HG02623 (cell line): ENCODE results near the gene SEMA6A.
"Not testable (repeated sequence)": the region's sequence is repeated elsewhere in the genome, so short reads cannot be mapped to it uniquely, and the experiment has no call there.

ENCODE experiments used
- ATAC-seq: cut with Tn5 transposase; IDR thresholded peaks from one replicate; pipeline ENCODE4 v1.9.1; 2021; ENCODE audit warnings: moderate library complexity; ENCODE audit not compliant: unreplicated experiment

Gene SEMA6A

DNA sequence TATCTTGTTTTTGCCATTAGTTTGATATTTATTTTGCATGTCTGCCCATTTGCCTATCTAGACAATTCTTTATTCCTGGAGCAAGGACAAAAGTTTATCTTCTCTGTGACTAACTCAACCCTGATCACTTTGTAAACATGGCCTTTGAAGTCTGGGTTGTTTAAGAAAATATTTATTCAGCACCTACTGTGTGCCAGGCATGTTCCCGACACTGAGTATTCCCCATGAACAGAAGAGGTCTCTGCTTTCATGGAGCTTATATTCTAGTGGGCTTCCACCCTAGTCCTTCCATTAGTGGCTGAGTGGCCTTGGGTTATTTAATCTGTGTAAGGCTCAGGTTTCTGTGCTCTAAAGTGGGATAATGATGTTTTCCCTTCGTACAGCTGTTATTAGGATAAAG lies 49.7 kb downstream of the SEMA6A start:
- no peak for ATAC-seq

- no peak for ATAC-seq
These were observed 50.3 kb downstream of the SEMA6A start for GRCh38 chr5:116524051-116524904.

DNA sequence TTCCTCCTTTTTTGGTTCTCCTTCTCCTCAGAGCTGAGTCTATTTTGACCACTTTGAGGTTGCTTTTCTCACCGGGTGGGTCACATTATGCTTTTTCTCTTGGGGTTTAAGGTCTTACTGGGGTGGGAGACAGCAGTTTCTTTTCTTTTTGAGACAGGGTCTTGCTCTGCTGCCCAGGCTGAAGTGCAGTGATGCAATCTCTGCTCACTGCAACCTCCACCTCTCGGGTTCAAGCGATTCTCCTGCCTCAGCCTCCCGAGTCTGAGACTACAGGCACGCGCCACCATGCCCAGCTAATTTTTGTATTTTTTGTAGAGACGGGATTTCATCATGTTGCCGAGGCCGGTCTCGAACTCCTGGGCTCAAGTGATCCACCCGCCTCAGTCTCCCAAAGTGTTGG lies 51.4 kb downstream of the SEMA6A start:
- not testable (repeated sequence) for ATAC-seq

DNA sequence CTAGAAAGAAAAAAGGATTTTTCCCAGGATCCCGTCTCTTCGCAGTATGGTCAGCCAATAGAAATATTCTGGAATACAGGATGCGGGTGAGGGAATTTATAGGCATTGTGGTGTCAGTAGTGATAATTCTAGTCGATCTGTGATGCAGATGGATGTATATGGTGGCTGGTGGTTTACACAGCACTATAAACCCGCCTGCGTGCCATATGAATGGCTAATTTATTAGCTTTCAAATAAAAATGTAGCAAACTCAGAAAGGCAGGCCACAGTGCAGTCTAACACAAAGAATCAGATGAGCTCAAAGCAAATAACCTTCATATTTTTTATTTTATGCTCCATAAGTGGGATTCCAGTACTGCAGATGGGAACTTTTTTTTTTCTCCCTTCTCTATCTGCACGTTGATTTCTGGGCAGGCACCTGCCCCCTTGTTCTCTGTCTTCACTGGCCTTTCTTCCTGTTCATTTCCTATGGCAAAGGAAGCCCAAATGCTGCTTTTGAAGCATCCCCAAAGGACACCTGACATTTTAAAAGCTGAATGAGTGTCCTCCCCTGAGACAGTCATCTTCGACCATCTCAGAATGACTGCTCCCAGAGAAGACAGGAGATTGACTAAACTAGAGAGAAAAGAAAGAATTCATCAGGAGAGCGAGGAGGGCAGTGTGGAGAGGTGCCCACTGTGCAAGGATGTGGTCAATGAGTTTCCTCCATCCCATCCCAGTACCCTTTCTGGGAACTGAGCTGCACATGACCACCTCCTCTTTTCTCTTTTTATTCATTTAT lies 52.1 kb downstream of the SEMA6A start:
- ATAC-seq, result no peak

DNA sequence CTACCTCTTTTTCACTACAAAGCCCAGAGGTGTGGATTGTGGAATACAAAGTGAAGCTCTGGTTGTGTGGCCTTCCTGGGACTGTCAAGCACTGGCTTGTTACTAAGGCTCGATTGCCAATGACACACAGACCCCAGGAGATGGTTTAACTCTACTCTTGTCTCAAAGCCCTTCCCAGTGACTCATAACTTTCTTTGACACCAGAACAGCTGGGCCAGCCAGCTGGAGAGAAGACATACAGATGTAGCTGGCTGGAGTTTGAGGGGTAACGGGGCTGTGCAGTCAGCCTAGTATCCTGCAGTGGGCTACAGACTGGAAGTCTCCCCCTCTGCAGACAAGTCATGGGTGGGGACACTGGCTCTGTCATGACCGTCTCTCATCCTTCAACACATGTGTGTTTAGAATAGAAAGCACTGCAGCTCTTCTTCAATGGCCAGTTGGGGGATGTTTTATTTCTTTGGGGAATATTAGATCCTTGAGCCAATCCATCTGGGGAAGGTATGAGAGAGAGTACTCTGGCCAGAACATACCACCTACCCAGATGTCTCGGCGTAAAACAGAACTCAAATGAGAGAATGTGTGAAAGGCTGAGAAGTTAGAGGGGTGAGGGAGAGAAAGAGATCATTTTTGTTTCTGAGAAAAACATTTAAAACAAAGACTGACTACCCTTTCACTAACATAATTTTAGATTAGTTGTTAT lies 53.3 kb downstream of the SEMA6A start:
- ATAC-seq, result peak; percentile 60

- ATAC-seq, result peak; percentile 10
These were observed 53.9 kb downstream of the SEMA6A start for GRCh38 chr5:116520771-116521170.

GRCh38 chr5:116518423-116518822 lies 56.2 kb downstream of the SEMA6A start:
- no peak for ATAC-seq

GRCh38 chr5:116517488-116517887 lies 57.1 kb downstream of the SEMA6A start:
- no peak for ATAC-seq

DNA sequence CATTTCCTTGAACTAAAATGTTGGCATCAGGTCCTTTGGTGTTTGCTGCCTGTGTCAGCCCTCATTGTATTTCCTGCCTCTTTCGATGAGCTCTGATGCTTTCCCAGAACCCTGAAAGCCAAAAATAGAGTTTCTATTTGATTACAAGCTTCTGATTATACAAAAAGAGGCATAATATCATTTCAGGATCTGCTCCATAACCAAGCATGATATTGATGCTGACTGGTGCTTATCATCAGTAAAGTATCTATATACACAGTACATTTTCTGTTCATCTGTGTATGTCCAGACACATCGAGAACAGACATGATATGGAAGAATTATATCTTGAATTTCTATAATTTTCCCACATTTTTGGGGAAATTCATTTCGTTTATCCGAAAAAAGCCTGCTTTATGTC lies 58.6 kb downstream of the SEMA6A start:
- ATAC-seq, result no peak

DNA sequence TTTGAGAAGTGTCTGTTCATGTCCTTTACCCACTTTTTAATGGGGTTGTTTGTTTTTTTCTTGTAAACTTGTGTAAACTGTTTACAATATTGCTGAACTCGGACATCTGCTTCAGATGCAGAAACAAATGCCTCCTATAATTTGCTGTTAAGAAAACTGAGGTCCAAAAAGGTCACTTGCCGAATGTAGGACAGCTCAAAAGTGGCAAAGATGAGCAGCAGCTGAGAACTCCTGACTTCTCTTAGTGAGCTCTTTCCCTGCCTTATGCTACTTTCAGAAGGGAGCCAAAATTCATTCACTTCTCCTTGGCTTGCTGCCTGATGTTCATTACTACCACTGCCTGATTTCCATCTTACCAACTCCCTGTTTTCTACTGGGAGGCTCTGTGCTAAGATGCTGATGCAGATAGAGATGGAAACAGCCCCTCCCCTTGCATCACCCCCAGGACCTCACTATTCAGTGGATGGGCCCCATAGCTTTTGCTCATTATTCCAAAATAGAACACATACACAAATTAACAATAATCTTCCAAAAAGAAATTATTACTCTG lies 60.1 kb downstream of the SEMA6A start:
- no peak for ATAC-seq

- no peak for ATAC-seq
These were observed 64.1 kb downstream of the SEMA6A start for GRCh38 chr5:116510517-116510916.

DNA sequence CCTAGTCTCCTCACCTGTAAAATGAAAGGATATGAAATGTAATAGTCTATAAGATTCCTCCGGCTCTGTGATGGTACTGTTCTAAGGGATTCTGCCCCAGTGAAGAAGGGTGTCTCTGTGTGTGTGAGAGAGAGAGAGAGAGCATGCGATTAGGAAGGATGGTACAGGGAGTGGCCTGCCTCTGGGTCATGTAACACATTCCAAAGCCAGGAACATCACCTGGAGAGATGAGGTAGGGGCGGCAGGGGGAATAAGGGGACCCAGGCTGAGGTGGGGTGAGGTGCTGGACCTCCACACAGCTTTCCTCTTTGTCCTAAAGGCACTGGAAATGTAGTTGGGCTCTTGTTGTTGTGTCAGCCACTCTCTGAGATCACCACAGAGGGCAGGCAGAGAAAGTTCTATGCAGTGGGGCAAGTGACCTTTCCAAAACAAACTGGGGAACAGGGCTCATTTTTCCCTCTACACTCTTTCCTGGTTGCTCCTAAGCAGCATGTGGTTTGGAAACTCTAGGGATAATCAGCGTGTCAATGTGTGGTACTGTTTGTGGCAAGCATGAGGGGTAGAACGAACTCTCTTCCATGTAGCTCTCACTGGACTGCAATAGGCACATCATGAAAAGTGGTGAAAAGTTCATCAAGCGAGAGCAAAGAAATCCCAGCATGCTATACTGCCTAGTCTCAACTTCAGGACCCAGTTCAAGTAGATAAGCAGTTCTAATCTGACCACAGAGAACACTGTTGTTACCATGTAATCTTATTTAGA lies 65.0 kb downstream of the SEMA6A start:
- ATAC-seq, result no peak

DNA sequence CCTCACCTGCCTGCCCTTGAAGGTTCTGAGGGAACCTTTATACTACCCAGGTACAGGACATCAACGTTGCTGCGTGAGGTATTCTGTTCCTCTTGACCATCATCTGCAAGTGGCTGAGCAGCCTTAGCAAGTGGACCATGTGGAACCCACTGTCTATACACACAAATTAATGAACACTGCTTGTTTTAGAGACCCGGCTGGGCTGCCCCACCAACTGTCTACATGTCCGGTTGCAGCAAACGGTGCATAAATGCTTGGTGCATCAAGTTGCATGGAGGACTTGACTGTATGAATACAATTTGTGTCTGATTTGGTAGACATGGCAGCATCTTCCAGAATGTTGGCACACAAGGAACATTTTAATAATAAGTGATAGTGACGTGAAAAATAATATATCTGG lies 65.8 kb downstream of the SEMA6A start:
- no peak for ATAC-seq

- ATAC-seq, result no peak
These were observed 66.5 kb downstream of the SEMA6A start for GRCh38 chr5:116507941-116508655.

GRCh38 chr5:116507051-116507537 lies 67.5 kb downstream of the SEMA6A start:
- no peak for ATAC-seq

GRCh38 chr5:116506488-116506887 lies 68.1 kb downstream of the SEMA6A start:
- no peak for ATAC-seq

GRCh38 chr5:116504593-116505166 lies 69.9 kb downstream of the SEMA6A start:
- no peak for ATAC-seq

DNA sequence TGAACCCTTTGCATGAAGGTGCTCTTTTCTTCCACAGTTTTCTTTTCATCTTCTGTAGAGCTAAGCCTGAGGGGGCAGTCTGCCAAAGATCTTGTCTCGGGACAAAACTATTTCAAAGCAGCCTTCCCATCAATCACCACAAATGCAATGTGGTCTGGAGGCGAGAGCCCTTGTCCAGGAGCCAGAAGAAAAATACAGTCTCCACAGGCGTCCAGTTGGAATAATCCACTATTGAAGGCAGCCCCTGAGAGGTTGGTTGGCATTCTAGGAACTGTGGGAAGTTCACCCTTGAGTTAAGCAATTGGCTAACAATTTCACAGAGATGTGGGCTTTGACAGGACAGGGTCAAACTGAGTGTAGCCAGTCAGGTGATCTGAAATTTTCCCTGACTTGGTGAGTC lies 72.0 kb downstream of the SEMA6A start:
- no peak for ATAC-seq

DNA sequence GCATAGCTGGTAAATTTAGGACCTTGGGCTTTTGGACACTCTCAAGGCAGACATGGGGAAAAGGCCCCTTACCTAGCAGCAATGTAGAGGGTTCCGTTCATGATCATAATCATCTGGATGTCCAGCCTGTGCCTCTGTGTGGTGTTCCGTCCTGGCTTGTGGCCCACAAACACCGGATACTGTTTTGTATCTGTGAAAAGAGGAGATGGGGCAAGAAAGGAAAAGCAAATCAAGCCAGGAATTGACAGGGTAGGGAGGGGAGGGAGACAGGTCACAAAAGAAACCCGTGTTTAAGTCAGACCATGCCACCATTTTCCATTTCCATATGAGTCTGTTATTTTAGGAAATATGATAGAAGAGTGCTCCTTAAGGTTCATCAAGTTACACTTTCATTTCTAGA lies 72.5 kb downstream of the SEMA6A start:
- no peak for ATAC-seq
